ENCODE measurements around the gene PSME2.

The PSME2 gene

DNA sequence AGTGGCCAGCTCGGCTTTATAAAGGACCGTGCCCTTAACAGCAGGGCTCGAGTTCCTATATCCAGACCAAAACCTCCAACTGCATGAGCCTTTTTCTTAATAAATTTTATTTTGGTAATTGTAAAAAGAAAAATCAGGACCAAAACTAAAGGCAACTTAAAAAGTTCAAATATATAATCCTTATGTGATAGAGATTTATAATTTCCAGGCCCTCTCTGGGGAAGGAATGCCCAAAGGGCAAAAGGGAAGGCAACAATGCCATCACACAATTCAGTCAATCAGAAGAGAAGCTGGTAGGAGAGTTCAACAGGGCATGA is 42.6 kb upstream of the PSME2 start:
- TF ChIP-seq ZFX (IDR thresholded peaks at IDR 0.05) = no peak
- peak overlapping the region; percentile 87 for H3K27ac ChIP-seq

DNA sequence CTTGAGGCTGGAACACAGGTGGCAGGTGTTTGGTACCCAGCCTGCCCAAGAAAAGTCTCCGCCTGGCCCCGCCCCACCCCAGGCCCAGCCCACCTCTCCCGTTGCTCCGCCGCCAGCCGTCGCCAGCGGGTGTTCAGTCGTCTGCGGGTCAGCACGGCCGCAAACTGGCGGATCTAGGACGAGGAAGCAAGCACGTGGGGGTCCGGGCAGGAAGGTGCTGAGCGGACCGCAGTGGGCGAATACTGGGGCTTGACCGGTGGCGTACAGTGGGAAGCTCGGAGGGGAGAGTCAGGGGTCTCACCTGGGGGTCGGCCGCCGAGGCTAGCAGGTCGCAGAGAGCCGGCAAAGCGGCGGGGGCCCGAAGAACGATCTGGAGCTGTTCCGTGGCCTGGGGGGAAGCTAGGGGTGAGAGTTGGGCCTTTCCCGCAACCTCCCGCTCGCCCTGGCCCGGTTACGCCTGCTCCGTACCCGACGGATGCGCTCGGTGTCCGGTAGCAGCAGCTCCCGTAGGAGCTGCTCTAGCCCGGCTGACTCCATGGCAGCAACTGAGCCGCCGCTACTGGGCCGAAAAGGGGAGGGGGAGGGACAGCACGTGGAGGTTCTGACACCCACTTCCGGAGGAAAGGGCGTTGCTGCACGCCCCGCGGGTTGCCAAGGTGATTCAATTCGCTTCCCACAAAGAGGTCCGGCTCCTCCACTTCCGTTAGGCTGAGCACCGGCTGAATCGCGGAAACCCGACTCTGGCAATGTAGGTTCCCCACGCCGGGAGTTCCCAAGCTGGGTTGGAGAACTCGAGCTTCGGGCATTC is 42.0 kb upstream of the PSME2 start, which contains the start of gene IPO4:
Gene IPO4, minus strand, starts transcription at position 566 of the 808 bp plus-strand sequence. Its CDS starts 29 bp downstream, at position 537.
- TF ChIP-seq, protein P1, sequence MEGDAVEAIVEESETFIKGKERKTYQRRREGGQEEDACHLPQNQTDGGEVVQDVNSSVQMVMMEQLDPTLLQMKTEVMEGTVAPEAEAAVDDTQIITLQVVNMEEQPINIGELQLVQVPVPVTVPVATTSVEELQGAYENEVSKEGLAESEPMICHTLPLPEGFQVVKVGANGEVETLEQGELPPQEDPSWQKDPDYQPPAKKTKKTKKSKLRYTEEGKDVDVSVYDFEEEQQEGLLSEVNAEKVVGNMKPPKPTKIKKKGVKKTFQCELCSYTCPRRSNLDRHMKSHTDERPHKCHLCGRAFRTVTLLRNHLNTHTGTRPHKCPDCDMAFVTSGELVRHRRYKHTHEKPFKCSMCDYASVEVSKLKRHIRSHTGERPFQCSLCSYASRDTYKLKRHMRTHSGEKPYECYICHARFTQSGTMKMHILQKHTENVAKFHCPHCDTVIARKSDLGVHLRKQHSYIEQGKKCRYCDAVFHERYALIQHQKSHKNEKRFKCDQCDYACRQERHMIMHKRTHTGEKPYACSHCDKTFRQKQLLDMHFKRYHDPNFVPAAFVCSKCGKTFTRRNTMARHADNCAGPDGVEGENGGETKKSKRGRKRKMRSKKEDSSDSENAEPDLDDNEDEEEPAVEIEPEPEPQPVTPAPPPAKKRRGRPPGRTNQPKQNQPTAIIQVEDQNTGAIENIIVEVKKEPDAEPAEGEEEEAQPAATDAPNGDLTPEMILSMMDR (conservative IDR thresholded peaks at IDR 0.05) = no peak
- peak; percentile 65; the same call in 1 of the 2 replicates for TF ChIP-seq ZFX (IDR thresholded peaks at IDR 0.05)
- peak within 1 kb of the TSS; percentile 87 for H3K27ac ChIP-seq

DNA sequence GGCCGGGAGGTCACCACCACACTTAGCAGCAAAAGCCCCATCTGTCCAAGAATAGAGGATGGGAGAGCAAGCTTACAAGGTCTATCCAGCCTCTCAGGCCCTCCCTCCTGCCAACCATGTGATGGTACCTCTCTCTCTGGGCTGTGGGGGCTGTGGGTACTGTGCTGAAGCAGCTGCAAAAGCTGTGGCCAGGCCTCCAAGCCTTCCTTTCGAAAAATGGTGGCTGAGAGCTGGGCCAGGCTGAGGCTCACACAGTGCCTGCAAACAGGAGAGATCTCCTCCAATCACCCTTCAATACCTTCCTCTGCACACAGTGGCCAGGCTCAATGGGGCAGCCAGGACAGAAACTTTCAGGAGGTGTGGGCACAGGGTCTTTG is 41.1 kb upstream of the PSME2 start:
- H3K27ac ChIP-seq = peak overlapping the region; percentile 87; the same call in 1 of the 2 replicates
- no peak for TF ChIP-seq ZFX (IDR thresholded peaks at IDR 0.05)
- TF ChIP-seq, protein P1 (conservative IDR thresholded peaks at IDR 0.05) = no peak

DNA sequence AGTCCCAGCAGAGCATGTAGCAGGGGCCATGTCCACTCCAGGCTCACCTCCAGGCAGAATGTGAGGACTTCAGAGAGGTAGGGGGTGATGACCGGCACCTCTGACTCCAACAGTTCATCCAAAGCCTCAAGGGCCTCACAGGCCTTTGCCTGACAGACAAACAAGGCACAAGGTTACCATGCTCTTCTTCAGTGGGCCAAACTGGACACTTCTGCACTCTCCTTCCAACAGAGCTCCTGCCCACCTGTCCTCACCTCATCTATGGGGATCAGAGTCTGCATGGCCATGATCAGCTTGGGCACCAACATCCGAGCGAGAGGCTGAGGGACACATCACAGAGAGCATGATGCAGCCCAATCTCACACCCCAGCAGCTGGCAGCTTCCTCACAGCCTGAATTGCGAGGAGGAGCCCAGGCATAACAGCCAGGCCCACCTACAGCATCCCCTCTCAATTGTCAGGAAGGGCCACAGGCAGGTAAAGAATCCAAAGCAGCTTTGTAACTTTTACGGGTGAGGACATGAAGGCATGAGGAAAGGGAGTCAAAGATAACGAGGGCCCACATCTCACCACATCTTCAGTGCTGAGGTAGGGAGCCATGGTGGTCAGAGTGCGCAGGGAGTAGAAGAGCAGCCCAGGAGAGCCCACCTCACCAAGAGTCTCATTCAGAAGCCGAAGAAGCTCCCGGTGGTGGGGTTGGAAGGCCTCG is 40.6 kb upstream of the PSME2 start:
- TF ChIP-seq, protein P1 (conservative IDR thresholded peaks at IDR 0.05) = no peak
- TF ChIP-seq ZFX (IDR thresholded peaks at IDR 0.05) = no peak
- H3K27ac ChIP-seq = no peak overlapping the region

DNA sequence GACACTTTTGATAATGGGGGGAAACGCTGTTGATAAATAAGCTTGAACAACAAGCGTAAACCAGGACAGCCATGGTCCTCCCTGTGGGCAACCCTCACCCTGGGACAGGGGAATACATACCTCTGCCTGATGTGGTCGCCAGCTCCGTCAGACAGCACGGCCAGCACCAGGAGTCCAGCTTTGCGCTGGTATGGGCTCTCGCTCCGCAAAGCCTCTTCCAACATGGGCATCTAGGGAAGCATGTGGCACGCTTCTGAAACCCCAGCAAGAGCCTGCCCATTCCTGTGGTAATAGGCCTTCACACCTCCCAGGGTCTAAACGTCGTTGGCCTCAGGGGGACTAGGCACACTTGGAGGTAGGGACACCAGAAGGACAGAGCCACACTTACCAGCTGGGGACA is 39.3 kb upstream of the PSME2 start:
- H3K27ac ChIP-seq = no peak overlapping the region
- TF ChIP-seq ZFX (IDR thresholded peaks at IDR 0.05) = no peak
- TF ChIP-seq, protein P1 (conservative IDR thresholded peaks at IDR 0.05) = no peak

DNA sequence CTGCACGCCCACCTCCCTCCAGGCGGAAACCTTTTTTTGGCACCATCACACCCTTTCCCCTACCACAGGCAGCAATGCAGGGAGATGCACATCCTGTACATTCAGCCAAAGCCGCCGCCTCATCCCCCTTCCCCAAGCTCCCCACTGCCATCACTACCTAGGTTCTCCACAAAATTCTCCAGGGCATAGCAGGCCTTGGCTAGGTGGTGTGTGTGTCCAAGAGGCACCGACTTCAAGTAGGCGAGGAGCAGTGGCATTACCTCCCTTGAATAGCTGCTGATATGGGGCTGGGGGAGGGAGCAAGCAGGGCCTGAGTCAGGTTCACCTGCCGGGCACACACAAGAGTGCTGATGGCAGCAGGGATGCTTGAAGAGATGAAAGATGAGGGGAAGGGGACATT is 38.6 kb upstream of the PSME2 start:
- H3K27ac ChIP-seq = no peak overlapping the region
- TF ChIP-seq, protein P1 (conservative IDR thresholded peaks at IDR 0.05) = no peak
- no peak for TF ChIP-seq ZFX (IDR thresholded peaks at IDR 0.05)

DNA sequence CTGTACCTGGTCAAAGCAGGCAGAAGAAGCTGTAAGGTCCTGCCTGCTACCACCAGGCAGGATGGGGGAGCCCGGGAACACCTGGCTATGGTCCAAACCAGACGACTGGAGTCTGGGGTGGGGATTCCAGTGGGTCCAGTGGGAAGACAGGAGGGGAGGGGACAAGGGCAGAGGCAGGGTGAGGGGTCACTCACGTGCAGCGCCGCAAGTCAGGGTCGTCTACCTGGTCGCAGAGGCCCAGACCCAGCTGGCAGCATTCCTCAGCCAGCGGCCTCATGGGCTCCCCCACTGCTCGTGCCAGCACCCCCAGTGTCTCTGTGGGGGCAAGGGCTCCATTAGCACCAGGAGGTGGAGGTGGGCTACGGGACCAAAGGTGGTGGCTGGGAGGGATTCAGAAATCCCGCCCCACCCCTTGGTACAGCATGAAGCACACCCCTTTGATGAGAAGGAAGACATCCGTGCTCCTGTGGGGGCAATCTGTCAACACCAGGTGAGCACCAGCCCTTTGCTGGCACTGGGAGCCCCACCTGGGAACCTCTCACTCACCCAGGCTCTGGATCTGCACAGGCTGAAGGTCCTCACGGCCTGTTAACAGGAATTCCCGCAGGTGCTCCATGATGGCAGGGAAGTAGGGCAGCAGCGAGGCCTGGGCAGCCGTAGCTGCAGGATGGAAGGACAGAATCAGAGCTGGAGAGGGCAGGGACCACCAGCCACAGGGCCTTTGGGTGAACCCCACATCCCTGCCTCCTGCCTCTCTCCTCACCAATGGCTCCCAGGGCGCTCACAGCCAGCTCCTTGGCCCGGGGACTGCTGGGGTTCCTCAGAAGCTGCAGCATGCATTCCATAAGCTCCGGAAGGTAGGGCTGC is 37.9 kb upstream of the PSME2 start:
- H3K27ac ChIP-seq = no peak overlapping the region
- TF ChIP-seq, protein P1 (conservative IDR thresholded peaks at IDR 0.05) = no peak
- no peak for TF ChIP-seq ZFX (IDR thresholded peaks at IDR 0.05)
